ENCODE results near the gene VWA3A.
"Not testable (repeated sequence)": the region's sequence is repeated elsewhere in the genome, so short reads cannot be mapped to it uniquely, and the experiment has no call there.

The VWA3A gene

DNA sequence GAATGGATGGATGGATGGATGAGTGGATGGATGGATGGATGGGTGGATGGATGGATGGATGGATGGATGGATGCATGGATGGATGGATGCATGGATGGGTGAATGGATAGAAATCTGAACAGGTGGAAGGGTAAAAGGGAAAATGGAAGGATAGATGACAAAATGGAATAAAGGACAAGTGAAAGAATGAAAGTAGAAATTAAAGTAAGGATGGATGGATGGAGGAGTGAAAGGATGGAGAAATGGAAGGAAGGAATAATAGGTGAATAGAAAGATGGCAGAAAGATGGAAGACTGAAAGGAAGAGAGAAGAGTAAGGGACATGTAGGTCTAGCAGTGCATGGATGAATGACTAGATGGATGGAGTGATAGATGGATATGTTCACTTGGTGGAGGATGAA is 29.9 kb downstream of the VWA3A start:
- Histone ChIP-seq H3K36me3 (ENCODE audit: control insufficient read depth, insufficient read depth, low read length) (no peaks in the 10 kb centered on the region), H3K4me1 (ENCODE audit: control insufficient read depth, insufficient read depth, low read length) (no peaks in the 10 kb centered on the region), H3K9ac (ENCODE audit: low read depth, low read length) (no peak overlapping the region), H3K4me3 (ENCODE audit: low read depth, low read length) (no peak overlapping the region), H3K9me3 (ENCODE audit: control insufficient read depth, insufficient read depth, low read length) (no peaks in the 10 kb centered on the region), H3K27me3 (ENCODE audit: control insufficient read depth, insufficient read depth, low read length) (no peaks in the 10 kb centered on the region)

DNA sequence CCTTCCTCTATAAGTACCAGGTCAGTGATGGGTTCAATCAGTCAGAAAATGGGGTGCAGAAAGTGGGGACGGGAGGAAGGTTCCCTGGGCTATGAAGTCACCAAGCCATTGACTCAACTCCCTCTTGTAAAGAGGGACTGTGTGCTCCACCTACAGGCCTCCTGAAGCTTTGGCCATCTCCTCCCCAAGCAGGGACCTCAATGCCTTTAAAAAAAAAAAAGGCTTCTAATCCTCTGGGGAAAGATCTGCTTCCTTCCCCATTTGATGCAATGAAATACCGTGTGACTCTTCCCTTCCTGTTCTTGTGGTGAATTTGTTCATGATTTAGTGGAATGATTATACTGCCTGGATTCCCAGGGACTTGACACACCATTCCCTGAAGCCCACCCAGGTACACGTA is 30.8 kb downstream of the VWA3A start:
- no peaks in the 10 kb centered on the region for H3K4me1 ChIP-seq (ENCODE audit: control insufficient read depth, insufficient read depth, low read length)
- H3K9ac ChIP-seq (ENCODE audit: low read depth, low read length), result no peak overlapping the region

DNA sequence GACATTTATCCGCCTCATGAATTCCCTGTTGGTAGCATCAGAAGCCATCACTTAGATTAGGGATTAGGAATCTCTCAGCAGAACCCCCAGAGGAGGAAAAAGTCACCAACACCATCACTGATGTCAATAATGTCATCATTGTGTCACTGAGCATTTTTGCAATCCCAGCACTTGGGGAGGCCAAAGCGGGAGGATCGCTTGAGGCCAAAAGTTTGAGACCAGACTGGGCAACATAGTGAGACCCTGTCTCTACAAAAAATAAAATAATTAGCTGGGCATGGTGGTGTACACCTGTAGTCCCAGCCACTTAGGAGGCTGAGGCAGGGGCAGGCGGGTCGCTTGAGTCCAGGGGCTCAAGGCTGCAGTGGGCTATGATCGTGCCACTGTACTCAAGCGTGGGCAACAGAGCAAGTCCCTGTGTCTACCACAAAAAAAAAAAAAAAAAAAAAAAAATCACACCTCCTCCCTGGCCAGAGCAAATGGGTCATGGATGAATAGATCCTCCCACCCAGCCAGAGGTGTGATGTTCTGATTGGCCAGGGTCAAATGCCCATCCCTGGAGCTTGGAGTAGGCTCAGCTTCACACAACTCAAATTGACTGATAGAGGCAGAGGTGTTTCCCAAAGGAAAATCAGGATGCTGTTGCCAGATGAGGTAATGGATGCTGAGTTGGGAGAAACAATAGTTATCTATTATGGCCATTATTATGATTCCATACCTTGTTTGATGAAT is 31.6 kb downstream of the VWA3A start:
- Histone ChIP-seq H3K9me3 (ENCODE audit: control insufficient read depth, insufficient read depth, low read length) (no peaks in the 10 kb centered on the region), H3K36me3 (ENCODE audit: control insufficient read depth, insufficient read depth, low read length) (no peaks in the 10 kb centered on the region), H3K27me3 (ENCODE audit: control insufficient read depth, insufficient read depth, low read length) (no peaks in the 10 kb centered on the region), H3K4me3 (ENCODE audit: low read depth, low read length) (no peak overlapping the region), H3K9ac (ENCODE audit: low read depth, low read length) (no peak overlapping the region), H3K4me1 (ENCODE audit: control insufficient read depth, insufficient read depth, low read length) (no peaks in the 10 kb centered on the region)

More for the DNA sequence above, 30.8 kb downstream of the VWA3A start:
- Histone ChIP-seq H3K9me3 (ENCODE audit: control insufficient read depth, insufficient read depth, low read length) (no peaks in the 10 kb centered on the region), H3K27me3 (ENCODE audit: control insufficient read depth, insufficient read depth, low read length) (no peaks in the 10 kb centered on the region), H3K36me3 (ENCODE audit: control insufficient read depth, insufficient read depth, low read length) (no peaks in the 10 kb centered on the region), H3K4me3 (ENCODE audit: low read depth, low read length) (no peak overlapping the region)

DNA sequence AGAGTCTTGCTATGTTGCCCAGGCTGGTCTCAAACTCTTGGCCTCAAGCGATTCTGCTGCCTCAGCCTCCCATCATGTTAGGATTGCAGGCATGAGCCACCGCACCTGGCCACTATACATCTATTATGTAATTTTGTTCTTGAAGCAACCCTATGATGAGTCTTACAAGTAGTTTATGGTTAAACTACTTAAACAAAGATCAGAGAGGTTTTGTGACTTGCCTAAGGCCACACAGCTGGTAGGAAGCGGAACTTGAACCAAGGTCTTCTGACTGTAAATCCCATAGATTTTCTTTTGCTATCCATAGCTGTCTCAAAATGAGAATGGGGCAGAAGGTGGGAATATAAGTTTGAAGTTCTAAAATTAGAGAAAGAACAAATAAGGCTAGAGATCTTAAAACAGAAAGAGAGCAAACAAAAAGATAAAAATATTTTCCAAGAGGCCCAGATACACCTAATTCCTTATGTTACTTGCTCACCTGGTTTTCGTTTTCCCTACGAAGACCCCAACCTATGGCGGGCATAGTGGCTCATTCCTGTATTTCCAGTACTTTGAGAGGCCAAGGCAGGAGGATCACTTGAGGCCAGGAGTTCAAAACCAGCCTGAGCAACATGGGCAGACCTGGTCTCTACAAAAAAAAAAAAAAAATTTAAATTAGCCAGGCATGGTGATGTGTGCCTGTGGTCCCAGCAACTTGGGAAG is 32.4 kb downstream of the VWA3A start:
- no peaks in the 10 kb centered on the region for H3K4me1 ChIP-seq (ENCODE audit: control insufficient read depth, insufficient read depth, low read length)
- H3K4me3 ChIP-seq (ENCODE audit: low read depth, low read length), result no peak overlapping the region
- H3K9me3 ChIP-seq (ENCODE audit: control insufficient read depth, insufficient read depth, low read length), result no peaks in the 10 kb centered on the region
- H3K36me3 ChIP-seq (ENCODE audit: control insufficient read depth, insufficient read depth, low read length), result no peaks in the 10 kb centered on the region
- H3K9ac ChIP-seq (ENCODE audit: low read depth, low read length), result no peak overlapping the region
- H3K27me3 ChIP-seq (ENCODE audit: control insufficient read depth, insufficient read depth, low read length), result no peaks in the 10 kb centered on the region

DNA sequence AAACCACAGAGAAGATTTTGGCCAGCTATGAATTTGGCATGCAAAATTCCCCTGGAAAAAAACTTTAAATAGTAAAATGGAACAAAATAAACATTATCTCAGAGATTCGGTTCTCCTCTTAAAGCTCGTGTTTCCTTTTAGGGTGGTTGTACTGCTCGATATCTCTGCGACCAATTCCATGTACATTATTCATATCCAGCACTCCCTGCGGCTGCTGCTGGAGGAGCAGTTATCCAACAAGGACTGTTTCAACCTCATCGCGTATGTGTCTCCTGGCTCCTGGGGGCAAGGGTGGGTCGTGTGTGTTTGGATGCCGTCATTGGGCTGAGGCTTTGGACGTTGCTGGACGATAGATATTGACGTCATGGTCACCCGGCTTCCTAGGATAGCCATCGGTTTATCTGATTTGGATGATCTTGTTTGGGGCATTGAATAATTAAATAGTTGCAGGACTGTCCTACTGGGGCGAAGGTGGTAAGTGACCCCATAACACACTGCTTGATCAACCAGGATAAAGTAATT is 33.8 kb downstream of the VWA3A start:
- Histone ChIP-seq H3K27me3 (ENCODE audit: control insufficient read depth, insufficient read depth, low read length) (no peaks in the 10 kb centered on the region), H3K4me1 (ENCODE audit: control insufficient read depth, insufficient read depth, low read length) (no peaks in the 10 kb centered on the region), H3K9ac (ENCODE audit: low read depth, low read length) (no peak overlapping the region), H3K4me3 (ENCODE audit: low read depth, low read length) (no peak overlapping the region), H3K36me3 (ENCODE audit: control insufficient read depth, insufficient read depth, low read length) (no peaks in the 10 kb centered on the region), H3K9me3 (ENCODE audit: control insufficient read depth, insufficient read depth, low read length) (no peaks in the 10 kb centered on the region)

DNA sequence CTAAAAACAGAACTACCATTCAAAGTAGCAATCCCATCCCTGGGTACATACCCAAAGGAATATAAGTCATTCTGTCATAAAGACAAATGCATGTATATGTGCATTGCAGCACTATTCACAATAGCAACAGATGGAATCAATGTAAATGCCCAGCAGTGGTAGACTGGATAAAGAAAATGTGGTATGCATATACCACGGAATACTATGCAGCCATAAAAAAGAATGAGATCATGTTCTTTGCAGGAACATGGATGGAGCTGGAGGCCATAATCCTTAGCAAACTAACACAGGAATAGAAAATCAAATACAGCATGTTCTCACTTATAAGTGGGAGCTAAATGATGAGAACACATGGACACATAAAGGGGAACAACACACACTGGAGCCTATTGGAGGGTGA is 36.2 kb downstream of the VWA3A start:
- not testable (repeated sequence) for H3K9me3 ChIP-seq (ENCODE audit: control insufficient read depth, insufficient read depth, low read length); H3K4me3 ChIP-seq (ENCODE audit: low read depth, low read length); H3K4me1 ChIP-seq (ENCODE audit: control insufficient read depth, insufficient read depth, low read length); H3K27me3 ChIP-seq (ENCODE audit: control insufficient read depth, insufficient read depth, low read length); H3K36me3 ChIP-seq (ENCODE audit: control insufficient read depth, insufficient read depth, low read length); H3K9ac ChIP-seq (ENCODE audit: low read depth, low read length)

DNA sequence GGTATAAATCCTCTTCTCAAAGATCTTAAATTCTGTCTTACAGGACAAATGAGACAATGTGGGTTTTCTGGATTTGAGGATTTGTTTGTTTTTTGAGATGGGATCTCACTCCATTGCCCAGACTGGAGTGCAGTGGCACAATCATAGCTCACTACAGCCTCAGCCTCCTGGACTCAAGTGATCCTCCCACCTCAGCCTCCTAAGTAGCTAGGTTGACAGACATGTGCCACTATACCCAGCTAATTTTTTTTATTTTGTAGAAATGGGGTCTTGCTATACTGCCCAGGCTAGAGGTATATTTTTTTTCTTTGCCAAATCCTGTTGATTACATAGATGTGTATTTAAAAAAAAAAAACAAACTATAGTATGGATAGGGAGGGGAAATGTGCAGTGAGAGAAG is 38.2 kb downstream of the VWA3A start:
- Histone ChIP-seq H3K9ac (ENCODE audit: low read depth, low read length) (no peak overlapping the region), H3K4me1 (ENCODE audit: control insufficient read depth, insufficient read depth, low read length) (no peaks in the 10 kb centered on the region), H3K27me3 (ENCODE audit: control insufficient read depth, insufficient read depth, low read length) (no peaks in the 10 kb centered on the region), H3K9me3 (ENCODE audit: control insufficient read depth, insufficient read depth, low read length) (no peaks in the 10 kb centered on the region), H3K36me3 (ENCODE audit: control insufficient read depth, insufficient read depth, low read length) (no peaks in the 10 kb centered on the region), H3K4me3 (ENCODE audit: low read depth, low read length) (no peak overlapping the region)

DNA sequence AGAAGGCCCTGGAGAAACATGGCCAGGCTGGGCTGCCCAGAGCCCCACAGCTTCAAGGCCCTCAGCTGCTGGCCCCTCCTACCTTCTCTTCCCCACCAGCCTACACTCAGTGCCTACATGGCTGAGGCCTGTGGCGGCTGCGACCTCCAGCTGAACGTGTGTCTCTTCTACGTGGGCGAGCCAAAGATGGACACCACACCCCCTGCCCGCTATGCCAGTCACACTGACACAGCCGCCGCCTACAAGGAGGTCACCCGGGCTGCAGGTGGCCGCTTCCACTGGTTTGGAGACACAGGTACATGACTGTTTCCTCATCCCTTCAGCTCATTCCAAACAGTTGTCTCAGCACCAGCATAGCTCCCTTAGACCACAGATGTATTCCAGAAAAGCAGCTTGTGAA is 40.5 kb downstream of the VWA3A start:
- H3K4me1 ChIP-seq (ENCODE audit: control insufficient read depth, insufficient read depth, low read length), result no peaks in the 10 kb centered on the region
- no peak overlapping the region for H3K9ac ChIP-seq (ENCODE audit: low read depth, low read length)
- H3K27me3 ChIP-seq (ENCODE audit: control insufficient read depth, insufficient read depth, low read length), result no peaks in the 10 kb centered on the region
- H3K9me3 ChIP-seq (ENCODE audit: control insufficient read depth, insufficient read depth, low read length), result no peaks in the 10 kb centered on the region
- no peaks in the 10 kb centered on the region for H3K36me3 ChIP-seq (ENCODE audit: control insufficient read depth, insufficient read depth, low read length)
- H3K4me3 ChIP-seq (ENCODE audit: low read depth, low read length), result no peak overlapping the region

DNA sequence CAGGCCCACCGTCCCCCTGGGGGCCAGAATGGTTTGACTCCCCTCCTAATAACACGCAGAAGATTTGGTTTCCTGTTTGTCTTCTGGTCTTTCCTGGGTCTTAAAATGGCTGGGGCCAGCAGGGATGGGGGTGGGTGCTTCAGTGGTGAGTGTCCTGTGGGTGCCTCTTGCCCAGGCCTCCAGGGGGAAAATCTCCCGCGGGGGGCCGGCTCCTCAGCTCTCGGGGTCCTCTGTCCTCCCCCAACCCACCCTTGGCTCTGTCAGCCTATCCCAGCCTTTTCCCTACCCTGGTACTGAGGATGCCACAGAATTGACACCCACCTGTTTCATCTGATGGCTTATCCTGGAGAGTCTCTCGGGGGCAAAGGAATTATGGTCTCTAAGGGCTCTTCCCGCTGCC is 46.1 kb downstream of the VWA3A start:
- Histone ChIP-seq H3K4me1 (ENCODE audit: control insufficient read depth, insufficient read depth, low read length) (no peaks in the 10 kb centered on the region), H3K9ac (ENCODE audit: low read depth, low read length) (no peak overlapping the region), H3K9me3 (ENCODE audit: control insufficient read depth, insufficient read depth, low read length) (no peaks in the 10 kb centered on the region), H3K36me3 (ENCODE audit: control insufficient read depth, insufficient read depth, low read length) (no peaks in the 10 kb centered on the region), H3K4me3 (ENCODE audit: low read depth, low read length) (no peak overlapping the region), H3K27me3 (ENCODE audit: control insufficient read depth, insufficient read depth, low read length) (no peaks in the 10 kb centered on the region)

DNA sequence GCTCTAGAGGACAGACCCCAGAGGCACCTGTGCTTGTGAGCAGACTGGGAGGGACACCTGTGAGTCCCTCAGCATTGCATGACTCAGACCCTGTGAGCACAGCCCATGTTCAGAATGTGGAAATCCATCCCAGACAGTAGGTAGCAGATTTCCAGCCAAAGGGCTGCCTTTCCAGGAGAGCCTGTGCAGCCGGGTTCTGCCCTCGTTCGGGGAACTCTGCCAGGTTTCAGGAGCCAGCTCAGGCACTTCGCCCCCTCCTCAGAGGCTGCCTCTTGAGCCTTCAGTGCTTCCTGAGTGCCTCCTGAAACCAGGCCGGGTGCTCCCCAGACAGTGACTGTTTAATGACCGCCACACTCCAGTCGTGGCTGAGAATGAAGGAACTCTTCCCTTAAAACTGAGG is 46.7 kb downstream of the VWA3A start:
- Histone ChIP-seq H3K27me3 (ENCODE audit: control insufficient read depth, insufficient read depth, low read length) (no peaks in the 10 kb centered on the region), H3K4me1 (ENCODE audit: control insufficient read depth, insufficient read depth, low read length) (no peaks in the 10 kb centered on the region), H3K9me3 (ENCODE audit: control insufficient read depth, insufficient read depth, low read length) (no peaks in the 10 kb centered on the region), H3K9ac (ENCODE audit: low read depth, low read length) (no peak overlapping the region), H3K4me3 (ENCODE audit: low read depth, low read length) (no peak overlapping the region), H3K36me3 (ENCODE audit: control insufficient read depth, insufficient read depth, low read length) (no peaks in the 10 kb centered on the region)

DNA sequence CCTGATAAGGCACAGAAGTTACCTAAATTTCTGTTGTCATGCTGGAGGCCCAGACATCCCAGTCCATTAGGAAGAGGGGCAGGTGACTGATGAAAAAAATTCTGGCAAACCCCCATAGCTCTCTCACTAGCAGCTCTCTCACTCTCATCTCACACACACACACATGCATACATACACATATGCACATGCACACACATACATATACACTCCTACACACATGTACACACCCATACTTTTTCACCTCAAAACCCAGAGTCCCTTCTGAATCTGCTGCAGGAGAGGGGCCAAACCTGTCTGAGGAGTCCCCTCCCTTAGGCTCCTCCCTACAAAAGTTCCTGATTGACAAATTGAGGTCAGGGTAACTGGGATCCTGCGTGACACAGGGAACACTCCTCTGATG is 47.4 kb downstream of the VWA3A start:
- H3K4me3 ChIP-seq (ENCODE audit: low read depth, low read length), result no peak overlapping the region
- H3K4me1 ChIP-seq (ENCODE audit: control insufficient read depth, insufficient read depth, low read length), result no peaks in the 10 kb centered on the region
- no peaks in the 10 kb centered on the region for H3K36me3 ChIP-seq (ENCODE audit: control insufficient read depth, insufficient read depth, low read length)
- H3K27me3 ChIP-seq (ENCODE audit: control insufficient read depth, insufficient read depth, low read length), result no peaks in the 10 kb centered on the region
- H3K9me3 ChIP-seq (ENCODE audit: control insufficient read depth, insufficient read depth, low read length), result no peaks in the 10 kb centered on the region
- H3K9ac ChIP-seq (ENCODE audit: low read depth, low read length), result no peak overlapping the region

DNA sequence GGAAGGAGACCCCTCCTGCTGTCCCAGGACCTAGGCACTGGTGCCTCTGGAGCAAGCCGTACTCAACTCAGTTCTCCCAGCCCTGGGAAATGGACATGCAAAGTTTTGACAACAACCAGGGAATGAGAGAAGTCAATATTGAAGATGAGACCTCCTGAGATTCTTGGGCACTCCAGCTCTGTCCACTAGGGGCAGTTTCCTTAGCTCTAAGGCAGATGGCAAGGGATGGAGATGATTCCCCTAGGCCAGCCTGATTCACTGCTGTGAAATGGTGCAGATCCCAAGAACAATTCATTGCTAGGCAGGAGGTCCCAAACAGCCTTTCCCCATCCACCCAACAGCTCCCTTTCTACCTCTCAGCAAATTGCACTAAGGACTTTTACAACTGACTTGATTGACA is 49.4 kb downstream of the VWA3A start:
- Histone ChIP-seq H3K36me3 (ENCODE audit: control insufficient read depth, insufficient read depth, low read length) (no peaks in the 10 kb centered on the region), H3K9me3 (ENCODE audit: control insufficient read depth, insufficient read depth, low read length) (no peaks in the 10 kb centered on the region), H3K27me3 (ENCODE audit: control insufficient read depth, insufficient read depth, low read length) (no peaks in the 10 kb centered on the region), H3K4me3 (ENCODE audit: low read depth, low read length) (no peak overlapping the region), H3K4me1 (ENCODE audit: control insufficient read depth, insufficient read depth, low read length) (no peaks in the 10 kb centered on the region), H3K9ac (ENCODE audit: low read depth, low read length) (no peak overlapping the region)

Data from iPS-15b (cell line).